PFSK-1 (cell line): Measurements from ENCODE around the gene NAALADL2.

Experiments
- FOXP2 ChIP-seq: optimal IDR thresholded peaks from 2 replicates; pipeline ENCODE3; 2011; ENCODE audit warnings: borderline replicate concordance, control low read depth, inconsistent platforms; ENCODE audit not compliant: insufficient read depth; ENCODE audit errors: extremely low read length, extremely low read depth
- POLR2AphosphoS5 ChIP-seq: IDR thresholded peaks from 2 replicates; pipeline ENCODE4 v1.6.1; 2012; ENCODE audit warnings: low read depth, mild to moderate bottlenecking, control low read depth, low read length, moderate library complexity
- SIN3A ChIP-seq: IDR thresholded peaks from 2 replicates; pipeline ENCODE4 v1.6.1; 2012; ENCODE audit warnings: mild to moderate bottlenecking, low read length, moderate library complexity, borderline replicate concordance; ENCODE audit not compliant: insufficient read depth
- TAF1 ChIP-seq: IDR thresholded peaks from 2 replicates; pipeline ENCODE4 v1.6.1; 2012; ENCODE audit warnings: low read length, control low read depth, borderline replicate concordance; ENCODE audit not compliant: insufficient read depth
- TF ChIP-seq, protein P1 (sequence below), 2 experiments: IDR thresholded peaks; 2 replicates each; pipeline versions ENCODE4 v1.6.1 to v1.8.0; 2011 to 2012; ENCODE audit warnings: low read depth in 2 of 2, low read length in 2 of 2, control low read depth in 1 of 2, inconsistent platforms in 1 of 2, mild to moderate bottlenecking in 1 of 2, moderate library complexity in 1 of 2; ENCODE audit not compliant: insufficient read depth in 1 of 2

NAALADL2 gene

GRCh38 chr3:175102161-175102560 is 243.0 kb downstream of the NAALADL2 start:
- TF ChIP-seq FOXP2: no peak
- TF ChIP-seq, protein P1, sequence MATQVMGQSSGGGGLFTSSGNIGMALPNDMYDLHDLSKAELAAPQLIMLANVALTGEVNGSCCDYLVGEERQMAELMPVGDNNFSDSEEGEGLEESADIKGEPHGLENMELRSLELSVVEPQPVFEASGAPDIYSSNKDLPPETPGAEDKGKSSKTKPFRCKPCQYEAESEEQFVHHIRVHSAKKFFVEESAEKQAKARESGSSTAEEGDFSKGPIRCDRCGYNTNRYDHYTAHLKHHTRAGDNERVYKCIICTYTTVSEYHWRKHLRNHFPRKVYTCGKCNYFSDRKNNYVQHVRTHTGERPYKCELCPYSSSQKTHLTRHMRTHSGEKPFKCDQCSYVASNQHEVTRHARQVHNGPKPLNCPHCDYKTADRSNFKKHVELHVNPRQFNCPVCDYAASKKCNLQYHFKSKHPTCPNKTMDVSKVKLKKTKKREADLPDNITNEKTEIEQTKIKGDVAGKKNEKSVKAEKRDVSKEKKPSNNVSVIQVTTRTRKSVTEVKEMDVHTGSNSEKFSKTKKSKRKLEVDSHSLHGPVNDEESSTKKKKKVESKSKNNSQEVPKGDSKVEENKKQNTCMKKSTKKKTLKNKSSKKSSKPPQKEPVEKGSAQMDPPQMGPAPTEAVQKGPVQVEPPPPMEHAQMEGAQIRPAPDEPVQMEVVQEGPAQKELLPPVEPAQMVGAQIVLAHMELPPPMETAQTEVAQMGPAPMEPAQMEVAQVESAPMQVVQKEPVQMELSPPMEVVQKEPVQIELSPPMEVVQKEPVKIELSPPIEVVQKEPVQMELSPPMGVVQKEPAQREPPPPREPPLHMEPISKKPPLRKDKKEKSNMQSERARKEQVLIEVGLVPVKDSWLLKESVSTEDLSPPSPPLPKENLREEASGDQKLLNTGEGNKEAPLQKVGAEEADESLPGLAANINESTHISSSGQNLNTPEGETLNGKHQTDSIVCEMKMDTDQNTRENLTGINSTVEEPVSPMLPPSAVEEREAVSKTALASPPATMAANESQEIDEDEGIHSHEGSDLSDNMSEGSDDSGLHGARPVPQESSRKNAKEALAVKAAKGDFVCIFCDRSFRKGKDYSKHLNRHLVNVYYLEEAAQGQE (IDR thresholded peaks at IDR 0.05; ENCODE audit: insufficient read depth in 1 of 2, low read depth in 2 of 2, low read length in 2 of 2): no peak
- TF ChIP-seq SIN3A: no peak
- TF ChIP-seq POLR2AphosphoS5: no peak
- TF ChIP-seq TAF1: no peak

GRCh38 chr3:175103298-175103697 is 244.2 kb downstream of the NAALADL2 start:
- TF ChIP-seq TAF1: no peak
- no peak for TF ChIP-seq FOXP2
- TF ChIP-seq POLR2AphosphoS5: no peak

DNA sequence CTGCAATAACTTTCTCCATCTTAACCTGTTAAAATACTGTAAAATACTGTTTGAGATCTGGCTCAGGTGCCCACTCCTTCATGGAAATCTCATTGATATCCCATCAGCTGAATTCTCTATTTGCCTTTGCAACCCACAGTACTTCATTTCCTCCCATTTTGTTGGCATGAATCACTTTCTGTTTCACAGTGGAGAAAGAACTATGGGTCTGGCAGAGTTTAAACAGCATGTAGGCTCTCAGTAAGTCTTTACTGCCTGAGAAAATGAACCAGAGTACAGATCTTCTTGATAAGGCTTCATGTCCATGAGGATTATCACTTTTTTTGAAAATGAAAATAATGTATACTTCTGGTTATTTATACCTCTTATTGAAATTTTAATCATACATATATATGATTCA is 245.9 kb downstream of the NAALADL2 start:
- TF ChIP-seq POLR2AphosphoS5: no peak
- TF ChIP-seq, protein P1 (IDR thresholded peaks at IDR 0.05; ENCODE audit: insufficient read depth in 1 of 2, low read depth in 2 of 2, low read length in 2 of 2): no peak

GRCh38 chr3:175107231-175107630 is 248.1 kb downstream of the NAALADL2 start:
- TF ChIP-seq POLR2AphosphoS5 (no peak), SIN3A (no peak)

DNA sequence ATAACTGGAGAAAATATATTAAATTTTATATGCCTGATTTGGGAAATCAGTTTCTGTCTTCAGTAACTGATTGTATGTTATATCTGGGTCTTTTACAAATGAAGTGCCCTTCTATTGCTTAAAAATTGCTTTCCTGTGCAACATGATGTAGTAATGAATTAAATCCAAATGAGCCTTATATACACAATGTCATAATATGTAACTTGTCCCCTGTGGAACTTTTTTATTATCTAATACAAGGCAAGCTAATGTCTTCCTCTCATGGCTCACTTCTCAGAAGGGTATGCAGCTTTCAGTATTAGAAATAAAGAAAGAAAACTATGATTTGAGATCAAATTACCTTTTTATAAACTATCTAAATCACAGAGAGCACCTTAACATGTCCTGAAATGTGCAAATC is 248.9 kb downstream of the NAALADL2 start:
- TF ChIP-seq FOXP2 (no peak), POLR2AphosphoS5 (no peak), TAF1 (no peak), SIN3A (no peak)
- TF ChIP-seq, protein P1 (IDR thresholded peaks at IDR 0.05; ENCODE audit: insufficient read depth in 1 of 2, low read depth in 2 of 2, low read length in 2 of 2): no peak

GRCh38 chr3:175108613-175109151 is 249.5 kb downstream of the NAALADL2 start:
- TF ChIP-seq FOXP2 (no peak), SIN3A (no peak), TAF1 (no peak)

GRCh38 chr3:175111036-175111435 is 251.9 kb downstream of the NAALADL2 start:
- TF ChIP-seq TAF1: no peak
- TF ChIP-seq FOXP2: no peak
- TF ChIP-seq, protein P1 (IDR thresholded peaks at IDR 0.05; ENCODE audit: insufficient read depth in 1 of 2, low read depth in 2 of 2, low read length in 2 of 2): no peak
- TF ChIP-seq POLR2AphosphoS5: no peak
- TF ChIP-seq SIN3A: no peak
